ENCODE results near the gene HOXC9.

HOXC9 gene

DNA sequence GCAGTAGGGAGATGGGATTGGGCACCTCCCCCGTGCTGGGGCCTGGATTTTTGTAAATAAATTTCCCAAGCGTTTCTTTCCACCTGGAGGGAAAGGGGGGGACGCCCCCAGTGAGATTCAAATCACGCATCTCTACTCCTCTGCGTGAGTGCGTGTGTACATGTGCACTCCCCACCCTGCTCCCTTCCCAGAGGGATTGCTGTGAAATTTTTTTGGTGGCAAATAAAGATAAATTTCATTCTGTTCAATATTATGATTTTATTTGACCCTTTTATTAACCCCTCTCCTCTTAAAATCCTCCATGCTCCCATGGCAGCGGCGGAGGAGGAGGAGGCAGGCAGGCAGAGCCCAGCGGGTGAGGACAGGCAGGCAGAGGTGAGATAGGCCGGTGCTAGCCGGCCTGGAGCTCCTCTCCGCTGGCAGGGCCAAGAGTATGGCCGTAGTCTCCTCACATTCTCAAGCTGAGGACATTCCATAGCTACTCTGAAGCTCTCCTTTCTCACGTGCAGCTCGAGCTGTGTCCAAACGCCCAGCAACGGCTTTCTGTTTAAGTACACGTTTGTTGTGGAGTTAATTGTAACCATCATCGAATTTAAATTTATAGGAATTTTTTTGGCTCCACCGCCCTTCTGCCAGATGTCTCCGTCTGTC, 23.7 kb upstream of the HOXC9 start:
- no peak for DNase-seq

DNA sequence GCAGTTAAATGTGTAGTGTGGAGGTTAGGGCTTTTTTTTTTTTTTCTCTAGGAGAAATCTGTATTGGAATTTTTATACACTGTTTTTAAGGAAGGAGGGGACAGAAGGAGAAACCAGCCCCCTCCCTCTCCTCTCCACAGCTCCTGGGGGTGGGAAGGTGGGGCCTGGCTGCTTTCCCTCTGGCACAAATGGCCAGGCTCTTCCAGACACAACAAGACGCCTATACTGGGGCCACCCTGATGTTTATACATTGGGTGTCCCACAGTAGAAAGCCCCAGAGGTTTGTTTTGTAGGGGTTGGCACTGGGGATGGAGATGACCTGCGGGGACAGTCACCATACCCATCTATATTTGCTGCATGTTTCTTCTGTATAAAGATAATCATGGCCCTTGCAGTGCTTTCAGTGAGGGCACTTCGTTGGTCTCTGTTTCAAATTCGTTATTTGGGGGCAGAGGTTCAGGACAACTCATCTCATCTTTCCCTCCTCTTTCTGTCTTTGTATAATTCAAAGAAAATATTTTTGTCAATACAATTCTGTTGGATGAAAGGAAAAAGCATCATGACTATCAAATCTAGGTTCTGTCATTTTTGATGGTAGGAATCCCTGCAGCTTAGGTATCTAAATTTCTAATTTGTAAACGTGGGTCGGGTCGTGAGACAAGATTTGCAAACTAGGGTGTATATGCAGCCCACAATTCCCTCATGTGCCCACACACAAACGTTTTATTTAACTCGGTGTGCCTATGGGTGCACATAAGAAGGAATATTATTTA, 23.0 kb upstream of the HOXC9 start:
- no peak for DNase-seq

DNA sequence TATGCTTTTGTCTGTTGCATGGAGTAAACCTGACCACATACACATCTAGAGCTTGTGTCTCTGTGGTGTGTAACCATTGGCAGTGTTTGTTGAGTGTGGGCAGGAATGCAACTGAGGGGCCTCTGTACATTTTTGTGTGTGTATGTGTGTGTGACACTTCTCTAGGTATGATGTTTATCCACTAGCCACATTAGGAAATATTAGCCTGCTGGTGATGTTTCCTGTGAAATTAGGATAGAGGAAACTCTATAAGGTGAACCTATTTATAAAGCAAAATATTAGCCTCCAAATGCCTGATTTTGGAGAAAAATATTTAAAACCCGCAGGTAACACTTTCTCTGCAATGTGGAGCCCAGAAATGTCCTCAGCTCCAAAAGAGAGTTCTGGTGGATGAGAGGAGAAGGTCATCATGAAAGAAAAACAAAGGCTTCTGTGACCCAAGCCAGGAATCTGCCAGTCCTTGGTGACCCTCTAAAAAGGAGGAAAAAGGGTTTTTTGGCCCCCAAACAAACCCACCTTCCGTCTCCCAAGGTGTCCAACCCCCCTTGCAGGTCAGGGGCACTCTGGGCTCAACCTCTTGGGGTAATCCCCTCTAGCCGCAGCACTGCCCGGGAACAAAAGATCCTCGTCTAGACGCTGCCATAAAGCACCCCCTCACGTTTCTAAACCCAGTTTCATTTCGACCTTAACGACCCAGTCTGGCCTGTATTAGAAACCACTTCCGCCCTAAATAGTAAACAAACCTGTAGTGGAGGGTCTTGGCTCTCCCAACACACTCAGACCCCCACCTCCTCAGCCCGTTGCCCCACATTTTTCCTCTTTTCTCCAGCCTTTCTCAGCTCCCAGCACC, 22.1 kb upstream of the HOXC9 start:
- DNase-seq: no peak

DNA sequence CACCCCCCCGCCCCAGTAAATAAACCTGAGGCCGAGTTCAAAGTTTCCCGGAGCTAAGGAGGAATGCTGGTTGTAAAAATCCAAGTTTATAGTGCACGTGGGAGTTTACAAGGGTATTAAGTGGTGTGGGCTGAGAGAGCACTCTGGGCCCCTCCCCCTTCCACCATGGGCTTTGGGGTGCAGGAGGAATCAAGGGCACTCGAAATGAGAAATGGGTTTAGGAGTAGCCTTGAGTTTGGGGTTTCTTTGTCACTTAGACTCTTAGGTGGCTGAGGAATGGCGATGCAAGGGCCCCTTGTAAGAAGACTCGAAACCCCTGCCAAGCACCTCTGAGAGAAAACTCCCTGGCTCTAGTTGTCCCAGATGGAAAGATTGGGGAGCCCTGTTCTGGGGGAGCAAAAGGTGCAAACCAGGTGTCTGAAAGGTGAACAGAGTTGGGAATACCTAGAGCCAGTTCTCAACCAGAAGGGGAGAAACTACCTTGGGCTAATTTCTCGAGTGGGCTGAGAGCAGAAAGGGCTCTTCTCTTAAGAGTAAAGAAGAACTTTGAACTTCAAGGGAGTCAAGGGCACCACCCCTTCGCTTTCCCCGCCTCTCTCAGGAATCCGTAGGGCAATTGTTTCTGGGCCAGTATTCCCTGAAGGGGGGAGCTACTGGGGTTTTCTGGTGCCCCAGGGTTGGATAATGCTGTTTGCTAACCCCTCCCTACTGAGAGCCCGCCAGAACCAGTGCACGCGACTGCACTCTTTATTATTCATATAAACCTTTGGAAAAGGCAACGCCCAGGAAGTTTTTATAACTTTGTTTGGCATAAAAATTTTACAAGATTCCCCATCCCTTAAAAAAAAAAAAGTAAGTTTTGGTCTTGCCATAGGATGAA, 21.2 kb upstream of the HOXC9 start:
- DNase-seq: no peak

DNA sequence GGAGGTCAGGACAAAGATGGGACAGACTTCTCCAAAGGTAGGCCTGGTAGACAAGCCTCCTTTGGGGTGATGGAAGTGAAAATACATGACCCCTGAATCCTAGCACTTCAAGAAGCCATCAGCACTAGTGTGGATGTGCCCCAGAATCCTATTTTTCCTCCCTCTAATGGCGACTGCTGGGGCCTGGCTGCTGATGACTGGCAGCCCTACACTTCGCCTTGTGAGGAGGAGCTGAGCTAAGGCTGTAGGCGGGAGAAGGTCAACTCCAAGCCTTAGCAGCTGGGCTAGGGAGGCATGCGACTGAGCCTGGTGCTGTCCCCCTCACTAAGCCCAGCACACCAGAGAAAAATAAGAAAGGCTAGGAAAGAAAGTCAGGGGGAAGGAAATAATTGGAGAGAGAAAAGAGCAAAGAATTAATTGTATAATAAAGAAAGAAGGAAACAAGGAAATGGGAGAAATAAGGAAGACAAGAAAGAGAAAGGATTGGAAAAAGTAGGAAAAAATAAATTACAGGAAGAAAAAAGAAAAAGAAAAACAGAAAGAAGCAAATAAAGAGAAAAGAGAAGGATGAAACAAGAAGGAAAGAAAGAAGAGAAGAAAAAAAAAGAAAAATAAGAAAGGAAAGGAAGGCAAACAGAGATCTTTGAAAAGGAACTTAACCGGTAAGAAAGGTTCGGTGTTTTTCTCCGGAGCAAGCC, 19.7 kb upstream of the HOXC9 start:
- no peak for DNase-seq

DNA sequence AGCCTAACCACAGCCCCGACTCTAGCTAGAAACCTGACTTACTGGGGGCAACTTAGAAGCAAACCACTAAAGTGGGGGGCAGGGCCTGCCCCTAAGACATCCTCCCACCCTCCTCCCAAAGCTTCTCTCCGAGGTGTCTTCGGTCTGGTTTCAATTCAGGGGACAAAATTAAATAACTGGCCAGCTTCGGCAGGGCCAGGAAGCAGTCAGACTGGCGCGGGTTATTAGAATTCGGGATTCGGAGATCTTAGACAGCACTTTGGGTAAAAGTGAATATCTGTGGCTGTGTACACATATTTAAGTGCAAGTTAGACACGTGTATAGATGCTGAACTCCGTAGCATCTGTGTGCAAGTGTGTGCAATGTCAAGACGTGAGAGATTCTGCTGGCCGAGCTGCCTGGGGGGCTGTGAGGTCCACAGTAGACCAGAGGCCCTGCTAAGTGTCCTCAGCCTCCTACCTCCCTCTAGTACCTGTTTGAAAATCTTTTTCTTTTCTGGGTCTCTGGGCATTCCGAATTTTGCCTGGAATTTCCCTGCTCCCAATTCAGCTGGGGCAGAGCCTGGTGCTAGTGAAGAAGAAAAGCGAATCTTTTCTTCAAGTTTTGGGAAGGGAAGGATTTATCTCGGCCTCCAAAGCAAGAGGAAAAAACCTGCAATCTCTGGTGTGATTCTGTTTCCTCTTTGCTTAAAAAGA, 19.0 kb upstream of the HOXC9 start:
- no peak for DNase-seq

DNA sequence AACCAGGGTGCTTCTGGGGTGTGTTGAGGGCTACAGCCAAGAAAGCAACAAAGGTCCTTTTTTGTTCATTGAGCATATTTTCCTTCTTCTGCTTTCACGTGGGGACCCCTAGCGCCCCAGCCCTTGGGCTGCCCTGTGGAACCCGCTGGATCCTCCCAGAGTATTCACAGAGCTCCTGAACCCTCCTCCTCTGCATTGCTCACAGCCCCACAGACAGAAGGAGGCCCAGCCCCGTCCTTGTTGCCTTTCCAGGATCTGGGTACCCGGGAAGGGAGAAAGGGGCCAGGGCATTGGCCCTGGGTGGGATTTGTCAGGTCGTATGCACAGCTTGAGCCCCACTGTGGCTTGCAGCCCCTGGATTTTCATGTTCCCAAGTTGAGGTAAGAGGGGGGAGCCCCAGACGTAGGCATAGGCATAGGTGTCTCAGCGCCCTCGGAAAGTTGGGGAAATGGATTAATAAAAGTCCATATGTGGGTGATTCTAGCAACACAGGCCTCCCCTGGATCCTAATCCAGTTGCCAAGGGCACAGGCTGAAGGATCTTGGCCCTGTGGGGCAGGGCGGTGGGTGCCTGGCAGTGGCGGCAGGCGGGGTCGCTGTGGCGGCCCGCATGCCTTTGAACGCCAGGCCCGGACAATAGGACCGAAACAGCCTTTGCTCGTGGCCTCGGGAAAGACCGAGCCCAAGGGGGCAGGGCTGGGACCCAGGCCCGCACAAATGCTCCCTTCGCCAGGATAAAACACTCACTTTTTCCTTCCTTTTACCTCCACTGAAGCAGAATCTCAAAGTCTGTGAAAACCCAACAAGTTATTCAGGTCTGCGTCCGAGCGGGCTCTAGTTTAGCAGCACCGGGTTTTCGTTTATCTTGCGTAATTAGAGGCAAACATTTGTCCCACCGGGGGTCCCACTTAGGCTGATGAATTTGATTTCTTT, 18.1 kb upstream of the HOXC9 start:
- DNase-seq: no peak

DNA sequence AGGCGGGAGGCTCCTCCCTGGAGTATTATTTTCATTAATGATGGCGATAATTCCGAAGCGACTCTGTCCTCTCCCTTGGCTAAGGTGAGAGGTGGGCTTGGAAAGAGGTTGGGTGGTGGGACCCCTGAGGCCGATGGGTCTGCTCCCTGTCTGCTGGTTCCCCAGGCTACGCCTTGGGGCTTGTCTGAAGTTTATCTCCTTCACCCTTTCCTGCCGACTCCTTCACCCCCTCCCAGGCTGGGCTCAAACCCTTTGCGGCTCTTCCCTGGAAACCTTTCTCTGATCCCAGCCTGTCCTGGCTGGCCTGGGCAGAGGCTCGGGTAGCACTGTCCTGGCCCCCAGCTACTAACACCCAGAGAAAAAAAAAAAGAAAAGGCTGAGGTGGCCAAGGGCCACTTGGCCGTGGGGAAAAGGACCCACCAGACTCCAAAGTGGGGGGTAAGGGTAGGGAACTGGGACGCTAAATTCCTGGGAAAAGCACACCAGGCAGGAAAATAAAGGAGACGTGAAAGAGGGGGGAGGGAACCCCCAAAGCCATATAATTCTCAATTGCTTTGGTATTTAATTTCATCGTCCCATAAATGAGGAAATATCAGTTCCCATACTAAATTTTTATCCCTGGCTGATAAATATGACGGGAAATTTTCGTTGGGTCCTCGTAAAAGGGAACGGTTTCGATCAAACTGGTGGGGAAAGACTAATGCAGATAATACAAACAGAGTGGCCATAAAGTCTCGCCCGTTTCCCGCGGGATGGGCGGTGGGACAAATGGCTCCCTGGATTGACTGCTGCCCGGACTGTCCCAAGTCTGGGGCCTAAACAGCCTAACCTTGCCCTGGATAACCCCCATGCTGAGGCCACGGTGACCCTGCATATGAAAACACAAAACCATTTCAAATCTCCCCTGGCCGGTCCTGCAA, 17.1 kb upstream of the HOXC9 start:
- DNase-seq: no peak

DNA sequence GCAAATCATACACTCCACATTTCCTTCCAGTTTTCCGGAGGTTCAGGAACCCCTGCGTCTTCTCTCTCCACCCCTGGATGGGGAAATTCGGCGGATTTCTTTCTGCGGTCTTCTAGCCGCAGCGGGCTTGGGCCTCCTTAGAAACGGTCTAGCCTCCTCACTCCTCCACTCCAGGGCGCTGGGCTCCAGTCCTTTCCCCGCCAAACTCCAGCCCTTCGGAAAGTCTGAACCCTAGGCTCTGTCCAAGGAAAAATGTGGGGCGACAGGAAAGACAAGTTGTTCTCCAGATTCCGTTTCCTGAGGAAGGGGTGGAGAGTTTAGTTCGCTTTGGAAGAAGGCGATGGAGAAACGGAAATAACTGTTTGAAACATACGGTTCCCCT, 16.4 kb upstream of the HOXC9 start:
- DNase-seq: no peak

DNA sequence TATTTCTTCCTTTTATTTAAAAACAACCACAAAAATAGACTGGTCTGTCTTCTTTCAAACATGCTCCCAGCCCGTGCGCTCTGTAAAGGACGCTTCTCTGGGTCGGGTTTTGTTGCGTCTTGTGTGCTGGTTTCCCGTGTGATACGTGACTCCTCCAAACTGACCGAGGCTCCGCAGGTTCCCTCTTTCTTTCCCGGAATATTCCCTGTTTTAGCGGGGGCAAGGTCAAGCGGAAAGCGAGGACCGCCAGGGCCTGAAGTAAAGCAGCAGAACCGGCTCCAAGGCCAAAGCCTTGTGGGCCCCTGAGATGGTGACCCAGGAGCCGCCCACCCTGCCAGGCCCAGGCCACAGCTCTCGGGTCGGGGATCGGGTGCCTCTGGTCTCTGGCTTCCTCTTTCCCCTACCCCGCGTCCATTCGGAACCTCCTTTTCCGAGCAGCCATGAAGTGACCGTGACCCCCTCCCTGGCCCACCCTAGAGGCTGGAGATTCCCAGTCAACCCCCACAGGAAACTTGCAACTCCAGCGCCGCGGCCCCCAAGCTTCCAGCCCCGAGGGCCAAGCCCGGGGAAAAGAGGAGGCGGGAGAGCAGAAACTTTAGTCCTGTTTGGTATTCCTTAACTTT, 15.9 kb upstream of the HOXC9 start:
- no peak for DNase-seq

DNA sequence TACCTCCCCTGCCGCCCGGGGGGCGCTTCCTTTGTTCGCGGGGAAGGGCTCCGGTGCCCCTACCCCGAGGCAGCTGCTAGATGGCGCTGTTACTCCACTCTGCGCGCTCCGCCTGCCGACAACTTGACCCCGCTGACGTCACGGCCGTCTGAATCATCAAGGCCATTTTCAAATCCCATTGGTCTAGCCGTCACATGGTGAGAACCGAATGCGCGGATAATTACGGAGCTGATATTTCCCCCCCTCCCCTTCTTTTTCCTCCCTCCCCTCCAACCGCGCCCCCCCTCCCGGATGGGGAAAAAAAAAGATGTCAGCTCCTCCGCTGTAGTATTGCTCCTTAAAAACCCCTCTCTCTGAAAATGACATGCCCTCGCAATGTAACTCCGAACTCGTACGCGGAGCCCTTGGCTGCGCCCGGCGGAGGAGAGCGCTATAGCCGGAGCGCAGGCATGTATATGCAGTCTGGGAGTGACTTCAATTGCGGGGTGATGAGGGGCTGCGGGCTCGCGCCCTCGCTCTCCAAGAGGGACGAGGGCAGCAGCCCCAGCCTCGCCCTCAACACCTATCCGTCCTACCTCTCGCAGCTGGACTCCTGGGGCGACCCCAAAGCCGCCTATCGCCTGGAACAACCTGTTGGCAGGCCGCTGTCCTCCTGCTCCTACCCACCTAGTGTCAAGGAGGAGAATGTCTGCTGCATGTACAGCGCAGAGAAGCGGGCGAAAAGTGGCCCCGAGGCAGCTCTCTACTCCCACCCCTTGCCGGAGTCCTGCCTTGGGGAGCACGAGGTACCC, 14.9 kb upstream of the HOXC9 start, which contains the start of gene HOXC10:
Gene HOXC10, plus strand, starts transcription at position 246 of the 791 bp plus-strand sequence. Its CDS starts 114 bp downstream, at position 360.
- DNase-seq: peak in 4 of 5 donors; percentile 22 to 82 (median 56)

DNA sequence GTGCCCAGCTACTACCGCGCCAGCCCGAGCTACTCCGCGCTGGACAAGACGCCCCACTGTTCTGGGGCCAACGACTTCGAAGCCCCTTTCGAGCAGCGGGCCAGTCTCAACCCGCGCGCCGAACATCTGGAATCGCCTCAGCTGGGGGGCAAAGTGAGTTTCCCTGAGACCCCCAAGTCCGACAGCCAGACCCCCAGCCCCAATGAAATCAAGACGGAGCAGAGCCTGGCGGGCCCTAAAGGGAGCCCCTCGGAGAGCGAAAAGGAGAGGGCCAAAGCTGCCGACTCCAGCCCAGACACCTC, 14.3 kb upstream of the HOXC9 start:
- no peak for DNase-seq

DNA sequence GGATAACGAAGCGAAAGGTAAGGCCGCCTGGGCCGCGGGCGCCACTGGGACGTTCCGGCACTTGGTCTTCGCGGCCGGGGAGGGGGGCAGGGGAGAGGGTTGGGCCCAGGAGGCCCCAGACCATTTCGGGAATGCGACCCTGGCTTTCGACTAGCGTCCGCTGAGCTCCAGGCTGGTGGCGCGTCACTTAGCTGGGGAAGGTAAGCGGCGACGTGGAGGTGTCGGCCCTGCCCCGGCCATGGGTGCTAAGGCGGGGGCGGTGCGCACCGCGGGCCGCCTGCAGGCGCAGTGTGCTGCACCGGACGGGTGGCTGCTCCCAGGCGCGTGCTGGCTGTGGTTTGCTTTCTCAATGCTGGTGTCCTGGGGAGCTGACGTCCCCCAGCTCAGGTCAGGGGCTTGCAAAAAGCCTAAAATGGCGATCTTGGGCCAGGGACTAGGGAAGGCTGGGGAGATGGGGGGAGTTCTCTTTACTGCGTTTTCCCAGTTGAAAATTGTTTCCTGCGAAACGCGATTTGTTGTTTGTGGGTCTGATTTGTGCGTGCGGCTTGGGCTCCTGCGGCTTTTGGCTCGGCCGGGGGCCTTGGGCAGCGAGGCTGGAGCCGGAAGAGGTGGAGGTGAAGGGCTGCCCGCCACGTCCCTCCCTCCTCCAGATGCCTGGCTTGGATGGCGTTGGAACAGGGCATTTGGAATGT, 13.8 kb upstream of the HOXC9 start:
- DNase-seq: no peak

DNA sequence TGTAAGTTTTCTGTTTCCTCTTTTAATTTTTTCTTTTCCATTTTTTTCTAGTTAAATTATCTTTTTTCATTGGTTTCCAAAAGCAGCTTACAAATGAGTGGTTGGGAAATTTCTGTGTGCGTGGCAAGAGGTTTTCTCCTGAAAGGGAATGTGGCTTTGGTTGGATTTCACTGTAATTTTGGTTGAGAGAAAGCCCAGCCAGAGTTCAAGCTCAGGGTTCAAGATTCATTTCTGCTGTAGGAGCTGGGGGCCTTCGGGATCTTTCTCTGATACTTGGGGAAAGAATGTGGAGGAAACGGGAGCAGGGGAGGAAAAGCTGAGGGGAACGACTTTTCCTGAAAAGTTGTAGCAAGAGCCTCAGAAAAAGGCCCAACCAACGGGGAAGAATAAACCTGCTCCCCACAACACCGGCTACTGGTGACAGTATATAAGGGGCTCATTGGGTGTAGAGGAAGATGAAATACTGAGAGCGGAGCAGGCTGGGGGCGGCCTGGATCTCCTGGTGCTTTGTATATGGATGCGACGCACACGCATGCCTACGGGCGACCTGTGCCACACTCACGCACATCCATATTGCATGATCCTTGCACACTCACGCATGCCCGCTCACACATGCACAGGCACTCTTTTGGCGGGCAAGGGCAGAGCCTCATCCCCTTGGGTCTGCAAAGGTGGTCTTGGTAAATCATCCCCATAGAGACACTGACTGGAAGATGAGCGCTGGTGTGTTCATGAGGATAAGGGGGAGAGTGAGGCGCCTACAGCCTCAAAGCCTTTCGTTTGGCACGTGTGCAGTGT, 13.1 kb upstream of the HOXC9 start:
- no peak for DNase-seq

DNA sequence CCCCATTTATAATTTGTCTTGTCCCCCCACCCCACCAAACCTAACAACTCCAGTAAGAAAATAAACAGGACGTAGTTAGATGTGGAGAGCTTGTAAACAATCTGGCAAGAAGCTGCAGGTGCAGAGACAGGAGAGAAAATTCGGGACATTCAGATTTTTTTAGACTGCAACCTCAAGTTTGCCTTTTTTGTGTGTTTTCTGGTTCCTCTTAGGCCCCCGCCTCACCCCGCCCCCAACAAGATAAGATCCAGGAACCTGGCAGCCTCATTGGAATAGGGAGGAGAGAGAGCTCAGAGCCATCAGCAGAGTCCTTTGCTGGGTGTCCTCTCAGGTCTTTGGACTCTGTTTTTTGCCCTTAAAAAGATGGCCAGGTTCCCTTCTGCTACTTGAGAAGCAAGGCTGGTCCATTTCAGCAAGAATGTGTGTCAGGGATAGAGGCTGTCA, 12.2 kb upstream of the HOXC9 start:
- DNase-seq: no peak

DNA sequence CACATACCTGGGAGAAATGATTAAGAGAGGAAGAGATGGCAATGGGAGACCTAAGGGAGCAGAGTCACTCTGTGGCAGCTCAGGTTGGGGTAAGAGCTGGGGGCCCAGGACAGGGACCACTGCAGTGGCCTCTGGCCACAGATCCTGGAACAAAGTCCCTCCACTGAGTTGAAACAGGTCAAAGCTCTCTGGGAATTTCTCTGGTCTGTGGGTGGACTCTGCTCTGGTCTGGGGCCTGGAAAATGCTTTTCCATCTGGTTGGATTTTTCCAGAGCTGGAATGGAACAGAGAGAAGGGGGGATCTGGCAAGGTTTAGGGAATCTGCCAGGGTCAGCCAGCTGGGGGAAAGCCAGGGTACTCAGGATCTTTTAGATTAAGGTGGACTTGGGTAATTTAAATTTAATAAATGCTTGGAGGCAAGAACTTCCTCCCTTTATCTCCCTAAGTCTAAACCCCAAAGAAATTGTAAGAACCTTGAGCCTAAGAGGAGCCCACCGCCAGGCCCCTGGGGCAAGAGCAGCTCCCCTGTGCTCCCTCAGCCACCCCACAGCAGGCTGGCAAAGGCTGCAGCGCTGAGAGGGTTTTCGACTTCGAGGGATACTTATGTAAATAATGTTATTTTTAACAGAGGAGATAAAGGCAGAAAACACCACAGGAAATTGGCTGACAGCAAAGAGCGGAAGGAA, 11.3 kb upstream of the HOXC9 start:
- no peak for DNase-seq

Data from T-helper 1 cell (primary cell).